Activated CD4-positive, alpha-beta T cell treated with anti-CD3 and anti-CD28 coated beads, Interleukin-2, amount 50 U/mL, for 48 hours (primary cell): Measurements from ENCODE around the gene MTR.

Experiments used
- DNase-seq, 2 experiments: peaks; one replicate each; pipeline ENCODE4 v3.0.0-alpha.2; 2020

MTR gene

DNA sequence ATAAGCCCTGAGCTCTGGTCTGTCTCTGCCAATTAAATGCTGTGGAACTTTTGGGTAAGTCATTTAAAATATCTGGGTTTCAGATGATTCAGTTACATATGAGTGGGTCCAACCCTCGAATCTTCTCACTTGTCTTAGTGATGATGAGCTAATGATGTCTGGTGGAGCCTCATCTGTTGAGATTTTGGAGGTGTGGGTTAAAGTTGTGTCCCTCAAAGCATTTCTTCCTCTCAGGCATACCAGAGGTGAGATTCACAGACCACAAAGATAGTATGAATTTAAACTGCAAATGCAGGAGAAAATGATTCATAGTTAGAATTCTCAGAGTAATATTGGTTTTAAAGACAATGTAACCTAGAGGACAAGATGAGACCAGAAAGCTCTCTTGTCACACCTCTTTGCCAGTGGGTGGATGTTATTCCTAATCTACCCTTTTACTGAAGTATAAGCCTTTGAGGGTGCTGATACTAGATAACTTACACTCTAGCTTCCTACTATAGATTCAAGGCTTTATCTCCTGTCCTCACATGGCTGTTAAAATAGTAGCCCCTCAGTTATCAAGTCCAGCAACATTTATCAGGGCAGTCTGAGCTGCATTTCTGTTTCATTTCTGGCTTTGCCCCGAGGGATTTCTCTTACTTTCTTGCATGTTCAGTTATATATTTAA lies 118.4 kb downstream of the MTR start:
- no peak for DNase-seq

DNA sequence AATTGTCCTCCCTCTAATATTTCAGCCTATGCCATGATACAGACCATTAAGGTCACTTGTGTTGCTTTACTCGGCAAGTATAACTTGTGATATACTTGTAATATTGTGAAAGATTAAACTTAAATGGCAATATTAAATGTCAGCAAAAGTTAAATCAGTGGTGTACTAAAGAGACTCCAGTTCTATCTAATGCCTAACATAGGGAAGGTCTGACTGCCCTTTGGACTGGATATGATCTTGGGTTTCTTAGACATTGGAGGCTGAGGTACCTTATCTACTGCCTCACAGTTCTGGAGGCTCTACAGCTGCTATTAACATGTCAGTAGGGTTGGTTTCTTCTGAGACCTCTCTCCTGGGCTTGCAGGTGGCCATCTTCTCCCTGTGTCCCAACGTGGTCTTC lies 119.3 kb downstream of the MTR start:
- no peak for DNase-seq

DNA sequence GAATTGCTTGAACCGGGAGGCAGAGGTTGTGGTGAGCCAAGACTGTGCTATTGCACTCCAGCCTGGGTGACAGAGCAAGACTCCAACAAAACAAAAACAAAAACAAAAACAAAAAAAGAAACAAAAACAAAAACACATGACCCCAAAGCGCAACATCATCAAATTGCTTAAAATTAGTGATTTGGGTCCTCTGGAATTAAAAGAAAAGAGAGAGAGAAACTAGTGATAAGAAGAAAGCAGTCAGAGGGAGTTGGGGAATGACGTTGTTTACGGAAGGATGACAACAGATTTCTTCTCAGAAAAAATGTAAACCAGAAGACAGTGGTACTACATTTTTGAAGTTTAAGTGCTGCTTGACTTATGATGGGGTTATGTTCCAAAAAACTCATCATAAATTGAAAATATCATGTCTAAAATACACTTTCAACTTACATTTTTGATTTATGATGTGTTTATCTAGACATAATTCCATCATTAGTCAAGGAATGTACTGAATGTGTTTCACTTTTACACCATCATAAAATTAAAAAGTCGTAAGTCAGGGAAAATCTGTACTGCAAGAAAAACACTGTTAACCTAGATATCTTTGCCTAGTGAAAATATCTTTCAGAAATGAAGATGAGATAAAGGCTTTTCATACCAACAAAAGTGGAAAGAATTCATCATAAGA lies 121.2 kb downstream of the MTR start:
- no peak for DNase-seq

DNA sequence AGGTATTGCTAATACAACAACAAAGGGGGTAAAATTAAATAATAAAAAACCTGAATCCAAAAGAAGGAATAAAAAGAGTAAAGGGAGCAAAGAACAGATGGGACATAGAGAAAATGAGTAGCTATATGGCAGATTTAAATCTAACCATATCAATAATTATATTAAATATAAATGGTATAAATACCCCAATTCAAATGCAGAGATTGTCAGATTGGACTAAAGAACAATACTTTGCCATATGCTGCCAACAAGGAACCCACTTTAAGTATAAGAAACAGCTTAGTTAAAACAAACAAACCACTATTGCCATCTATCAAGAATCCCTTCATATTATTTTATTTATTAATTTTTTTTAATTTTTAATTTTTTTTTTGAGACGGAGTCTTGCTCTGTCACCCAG lies 122.4 kb downstream of the MTR start:
- no peak for DNase-seq

DNA sequence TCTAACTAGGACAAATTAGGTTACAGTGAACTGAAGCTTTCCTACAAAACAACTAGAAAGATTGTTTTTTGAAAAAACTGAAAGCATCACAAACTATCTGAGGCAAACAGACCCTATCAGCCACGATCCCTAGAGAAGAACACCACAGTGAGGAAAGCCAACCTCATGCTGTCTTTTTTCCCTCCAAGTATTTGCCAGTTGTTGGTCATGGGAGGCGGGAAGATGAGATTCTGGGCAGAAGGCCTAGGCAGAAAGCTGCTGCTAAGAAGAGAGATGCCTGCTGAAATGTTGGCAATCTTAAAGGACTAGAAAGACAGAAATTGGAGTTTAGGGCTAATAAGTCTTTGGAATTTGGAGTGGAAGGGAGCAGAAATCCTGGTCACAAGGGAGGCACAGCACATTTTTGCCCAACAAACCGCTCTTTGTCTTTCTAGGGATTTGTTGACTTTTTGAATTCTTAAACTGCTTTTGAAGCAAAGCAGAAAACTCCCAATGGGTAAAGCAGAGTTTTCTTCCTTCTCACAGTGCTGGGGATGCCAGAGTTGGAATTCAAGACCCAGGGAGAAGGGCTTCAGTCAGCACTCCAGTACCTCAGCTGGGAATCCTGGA lies 125.3 kb downstream of the MTR start:
- no peak for DNase-seq

DNA sequence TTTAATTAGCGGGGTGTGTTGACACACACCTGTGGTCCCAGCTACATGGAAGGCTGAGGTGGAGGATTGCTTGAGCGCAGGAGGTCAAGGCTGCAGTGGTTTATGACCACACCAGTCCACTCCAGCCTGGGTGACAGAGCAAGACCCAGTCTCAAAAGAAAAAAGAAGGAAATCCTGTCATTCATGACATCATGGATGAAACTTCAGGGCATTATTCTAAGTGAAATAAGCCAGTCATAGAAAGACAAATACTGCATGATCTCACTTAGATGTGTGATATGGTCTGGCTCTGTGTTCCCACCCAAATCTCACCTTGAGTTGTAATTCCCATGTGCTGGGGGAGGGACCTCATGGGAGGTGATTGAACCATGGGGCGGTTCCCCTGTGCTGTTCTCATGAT lies 126.5 kb downstream of the MTR start:
- DNase-seq: no peak

DNA sequence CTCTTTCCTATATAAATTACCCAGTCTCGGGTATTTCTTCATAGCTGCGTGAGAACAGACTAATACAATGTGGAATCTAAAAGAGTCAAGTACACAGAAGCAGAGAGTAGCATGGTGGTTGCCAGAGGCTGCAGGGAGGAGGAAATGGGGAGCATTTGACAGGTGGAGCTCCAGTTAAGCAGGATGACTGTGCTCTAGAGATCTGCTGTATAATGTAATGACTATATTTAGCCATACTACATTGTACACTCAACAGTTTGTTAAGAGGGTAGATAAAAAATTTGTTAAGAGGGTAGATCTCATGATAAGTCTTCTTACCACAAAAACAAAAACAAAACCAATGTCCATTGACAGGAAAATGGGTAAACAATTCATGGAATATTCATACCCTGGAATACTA lies 127.1 kb downstream of the MTR start:
- DNase-seq: no peak

DNA sequence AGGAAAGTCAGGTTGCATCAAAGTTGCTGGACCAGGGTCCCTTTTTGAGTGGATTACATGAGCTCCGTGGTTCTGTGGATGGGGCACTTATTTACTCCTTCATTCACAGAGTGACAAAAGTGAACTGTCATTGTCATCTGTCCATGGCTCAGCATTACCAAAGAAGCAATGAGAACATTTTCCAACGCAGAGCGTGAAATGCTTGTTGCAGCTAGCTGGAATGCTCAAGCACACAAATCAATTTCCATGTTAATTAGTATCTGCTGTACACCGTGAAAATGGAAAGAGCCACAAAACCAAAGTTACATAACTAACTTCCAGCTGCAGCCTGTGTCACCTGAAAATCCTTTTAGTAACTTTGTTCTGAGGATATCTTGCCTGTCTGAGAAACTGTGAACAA lies 130.3 kb downstream of the MTR start:
- no peak for DNase-seq

DNA sequence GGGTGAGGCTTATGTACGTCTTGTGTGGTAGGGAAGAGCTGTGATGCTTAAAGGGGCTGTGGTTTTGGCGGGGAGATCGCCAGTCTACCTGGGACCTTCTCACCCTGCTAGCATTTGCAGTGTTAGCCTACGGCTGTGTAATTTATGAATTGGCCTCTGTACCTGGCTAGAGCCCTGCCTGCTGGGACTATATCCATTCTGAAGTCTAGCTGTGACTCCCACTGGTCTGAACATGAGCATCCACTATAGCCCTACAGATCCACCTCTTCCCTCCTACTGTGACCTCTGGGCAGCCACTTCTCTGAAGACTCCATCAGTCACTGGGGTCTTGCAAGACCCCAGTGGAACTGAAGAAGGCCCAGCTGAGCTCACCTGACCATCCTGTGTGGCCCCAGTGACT lies 135.4 kb downstream of the MTR start:
- no peak for DNase-seq

DNA sequence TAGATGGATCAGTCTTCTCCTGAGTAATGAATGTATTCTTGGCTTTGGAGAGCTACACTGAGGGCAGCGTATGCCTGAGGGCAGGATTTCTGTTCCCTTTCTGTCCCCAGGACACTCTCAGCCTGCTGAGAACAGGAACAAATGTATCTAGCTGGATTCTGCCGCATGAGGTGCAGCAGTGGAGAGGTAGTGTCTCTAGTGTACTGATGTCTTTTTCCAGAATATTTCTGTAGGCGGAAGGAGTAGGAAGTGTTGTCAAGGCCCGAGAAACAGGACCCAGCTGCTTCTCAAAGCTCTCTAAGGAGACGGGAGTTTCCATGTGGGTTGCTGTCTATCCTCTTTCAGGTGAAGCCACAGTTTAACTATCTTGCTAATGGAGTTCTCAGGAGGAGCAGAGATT lies 143.7 kb downstream of the MTR start:
- no peak for DNase-seq

DNA sequence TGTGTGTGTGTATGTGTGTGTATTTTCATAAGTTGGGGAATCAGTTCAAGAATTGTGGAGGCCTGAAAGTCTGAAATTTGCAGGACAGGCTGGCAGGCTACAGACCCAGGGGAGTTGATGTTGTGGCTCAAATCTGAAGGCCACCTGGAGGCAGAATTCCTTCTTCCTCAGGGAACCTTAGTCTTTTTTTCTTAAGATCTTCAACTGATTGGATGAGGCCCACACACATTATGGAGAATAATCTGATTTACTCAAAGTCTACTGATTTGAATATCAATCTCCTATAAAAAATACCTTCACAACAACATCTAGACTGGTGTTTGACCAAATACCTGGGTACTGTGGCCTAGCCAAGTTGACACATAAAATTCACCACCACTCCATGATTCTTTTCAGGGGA lies 147.3 kb downstream of the MTR start:
- no peak for DNase-seq

DNA sequence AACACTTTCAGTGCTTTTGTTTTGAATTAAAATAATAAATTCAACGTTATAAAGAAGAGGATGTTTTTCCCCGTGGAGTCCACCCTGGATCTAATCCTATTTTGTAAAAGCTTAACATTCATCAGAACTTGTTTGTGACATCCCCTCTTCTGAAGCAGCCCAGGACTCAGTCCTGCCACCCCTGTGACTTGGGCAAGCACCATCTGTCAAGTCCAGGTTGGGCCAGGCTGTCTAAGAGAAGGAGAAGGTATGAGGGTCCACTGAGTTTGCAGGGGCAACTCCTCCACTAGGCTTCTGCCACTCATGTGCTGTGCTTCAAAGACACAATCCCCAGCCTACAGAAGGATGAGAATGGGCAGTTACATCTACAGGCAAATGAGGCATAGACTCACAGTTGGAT lies 149.5 kb downstream of the MTR start:
- DNase-seq: no peak

DNA sequence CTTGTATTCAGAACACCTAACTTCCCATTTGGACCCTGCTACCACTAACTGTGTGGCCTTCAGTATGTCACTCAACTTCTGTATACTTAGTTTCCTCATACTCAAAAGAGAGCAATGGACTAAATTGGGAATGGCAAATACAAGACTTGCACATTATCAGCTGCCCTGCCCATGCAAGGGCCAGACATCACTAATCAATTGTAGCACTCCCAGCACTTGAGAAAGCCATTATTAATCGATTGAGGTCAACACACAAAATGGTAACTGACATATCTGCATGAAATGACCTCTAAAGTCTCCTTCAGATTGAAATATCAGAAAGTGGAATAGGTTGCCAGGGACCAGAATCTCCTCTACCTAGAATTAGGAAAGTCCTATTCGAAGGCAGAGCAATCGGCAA lies 149.9 kb downstream of the MTR start:
- no peak for DNase-seq

DNA sequence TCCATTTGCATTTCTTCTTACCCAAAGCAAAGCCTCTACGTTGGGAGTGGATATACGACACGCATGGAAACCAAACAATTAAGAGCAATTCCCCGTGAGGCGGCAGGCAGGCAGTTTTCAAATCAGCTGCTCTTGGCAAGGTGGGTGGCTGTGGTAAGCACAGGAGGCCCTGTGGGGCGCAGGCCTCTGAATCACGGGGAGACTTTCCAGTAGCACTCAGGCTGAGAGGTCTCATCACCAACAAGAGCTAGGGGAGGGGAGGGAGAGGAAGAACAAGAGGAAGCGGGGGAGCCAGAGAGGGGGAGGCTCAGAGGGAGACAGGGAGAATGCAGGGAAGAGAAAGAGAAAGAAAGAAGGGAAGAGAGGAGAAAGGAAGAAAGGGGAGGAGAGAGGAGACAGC lies 152.7 kb downstream of the MTR start:
- no peak for DNase-seq

DNA sequence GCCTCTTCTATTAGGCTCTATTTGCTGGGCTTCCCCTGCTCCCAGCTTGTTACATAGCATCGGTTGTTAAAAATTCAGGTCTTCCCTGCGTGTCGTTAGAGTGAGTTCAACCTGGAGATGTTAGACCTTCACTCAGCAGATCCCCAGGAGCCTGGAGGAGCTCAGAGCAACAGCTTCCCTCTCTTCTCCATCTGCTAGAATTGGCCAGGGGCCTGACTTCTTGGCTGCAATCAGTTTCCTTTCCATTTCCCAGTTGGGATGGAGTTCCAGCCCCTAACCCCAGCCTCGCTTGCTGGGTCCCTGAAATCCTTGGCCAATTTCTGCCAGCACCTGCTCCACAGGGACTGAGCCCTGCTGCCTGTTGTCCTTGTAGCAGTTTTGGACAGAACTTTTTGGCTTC lies 153.3 kb downstream of the MTR start:
- DNase-seq: no peak

DNA sequence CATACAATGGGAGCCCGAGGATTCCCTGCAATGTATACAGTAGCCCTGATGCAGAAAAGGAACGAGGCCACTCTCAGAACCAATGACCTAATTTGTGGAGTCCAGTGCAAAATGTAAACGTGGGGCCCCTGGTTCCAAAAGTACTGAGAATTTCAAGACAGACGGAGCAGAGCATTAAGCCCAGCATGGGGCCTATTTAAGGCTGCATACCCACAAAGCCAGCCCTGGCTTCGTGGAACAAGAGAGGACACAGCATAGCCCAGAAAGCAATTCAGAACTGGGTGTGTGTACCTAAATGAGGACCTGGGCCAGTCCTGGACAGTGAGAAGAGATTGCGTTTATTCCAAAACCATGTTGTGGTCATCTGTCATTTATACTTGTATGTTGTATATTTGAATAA lies 153.9 kb downstream of the MTR start:
- no peak for DNase-seq

DNA sequence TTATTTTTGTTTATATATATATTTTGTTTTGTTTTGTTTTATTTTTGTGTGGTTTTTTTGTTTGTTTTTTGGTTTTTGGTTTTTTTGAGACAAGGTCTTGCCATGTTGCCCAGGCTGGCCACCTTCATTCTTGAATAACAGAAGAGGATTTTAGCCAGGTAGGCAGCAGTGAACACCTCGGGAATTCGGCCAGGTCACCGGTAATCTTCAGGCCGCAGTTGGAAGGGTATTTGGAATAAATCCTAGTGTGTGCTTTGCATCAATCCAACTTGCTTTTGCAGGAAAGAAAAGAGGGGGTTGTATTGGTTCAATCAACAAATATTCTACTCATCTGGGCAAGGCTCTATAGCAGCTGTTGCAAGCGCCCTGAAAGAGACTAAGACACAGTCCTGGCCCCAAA lies 155.3 kb downstream of the MTR start:
- no peak for DNase-seq

DNA sequence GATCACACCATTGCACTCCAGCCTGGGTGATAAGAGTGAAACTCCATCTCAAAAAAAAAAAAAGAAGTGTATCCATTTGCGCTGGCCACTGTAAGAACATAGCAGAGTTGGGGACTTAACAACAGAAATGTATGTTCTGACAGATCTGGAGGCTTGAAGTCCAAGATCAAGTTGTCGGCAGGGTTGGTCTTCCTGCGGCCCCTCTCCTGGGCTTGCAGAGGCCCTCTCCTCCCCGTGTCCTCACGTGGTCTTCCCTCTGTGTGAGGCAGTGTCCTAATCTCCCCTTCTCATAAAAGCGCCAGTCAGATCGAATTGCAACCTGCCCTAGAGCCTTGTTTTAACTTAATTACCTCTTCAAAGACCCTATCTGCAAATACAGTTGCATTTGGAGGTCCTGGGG lies 156.6 kb downstream of the MTR start:
- no peak for DNase-seq

DNA sequence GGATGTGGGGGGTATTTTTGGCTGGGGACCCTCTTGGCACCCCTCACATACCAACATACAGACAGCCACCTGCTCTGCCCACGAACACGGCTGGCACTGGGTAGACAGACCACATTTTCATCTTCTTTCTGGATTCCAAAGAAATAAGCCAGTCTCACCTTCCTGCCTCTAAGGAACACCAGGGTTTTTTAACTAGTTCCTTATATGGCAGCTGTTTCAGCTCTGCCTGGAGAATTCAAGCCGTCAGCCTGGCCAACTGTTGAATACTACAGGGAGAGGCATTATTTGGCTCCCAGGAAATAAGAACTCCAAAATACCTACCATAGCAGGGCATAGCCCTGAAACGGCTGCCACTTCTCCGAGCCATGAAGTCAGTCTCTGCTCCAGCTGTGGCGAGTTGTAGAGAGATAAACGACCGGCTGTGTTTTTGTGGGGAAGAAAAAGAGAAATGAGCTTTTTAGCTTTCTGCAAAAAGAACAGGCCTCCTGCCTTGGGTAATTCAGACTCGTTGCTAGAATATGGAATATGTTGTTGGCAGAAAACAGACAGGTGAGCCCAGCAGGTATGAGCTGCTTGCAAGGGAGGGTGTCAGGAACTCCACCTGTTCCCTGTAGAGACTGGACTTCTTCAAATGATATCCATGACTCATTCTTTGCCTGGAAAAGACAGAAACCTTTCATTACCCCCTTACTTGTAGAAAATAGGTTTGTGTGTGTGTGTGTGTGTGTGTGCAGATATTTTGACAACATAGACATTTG lies 157.3 kb downstream of the MTR start:
- no peak for DNase-seq

DNA sequence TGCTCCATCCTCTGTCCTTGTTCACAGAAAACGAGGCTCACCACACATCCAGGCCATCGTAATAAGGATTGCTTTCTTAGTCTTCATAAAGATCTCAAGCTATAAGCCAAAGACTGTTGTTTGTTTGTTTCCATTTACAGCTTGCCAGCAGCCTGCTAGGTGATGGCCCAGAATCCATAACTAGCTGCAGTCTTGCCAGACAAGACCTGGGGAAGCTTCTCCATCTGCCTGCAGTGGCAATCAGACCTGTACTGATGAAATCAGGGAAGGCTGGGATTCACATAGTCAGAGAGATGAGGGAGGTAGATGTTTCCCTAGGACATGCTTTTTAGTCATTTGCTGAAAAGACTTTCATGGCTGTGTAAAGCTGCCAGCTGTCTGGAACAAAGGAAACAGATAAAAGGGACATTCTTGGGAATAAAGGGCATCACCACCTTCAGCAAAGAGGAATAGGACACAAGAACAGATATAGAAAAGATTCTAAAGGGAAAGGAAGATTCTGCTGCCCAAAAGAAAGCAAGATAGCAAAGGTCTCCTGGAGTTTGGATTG lies 158.1 kb downstream of the MTR start:
- no peak for DNase-seq
